HG02943 (cell line): ENCODE measurements around the gene CTNND2.

ENCODE experiments used
- ATAC-seq: cut with Tn5 transposase; IDR thresholded peaks from one replicate; pipeline ENCODE4 v1.9.1; 2021; ENCODE audit warnings: mild to moderate bottlenecking, low read depth, moderate library complexity; ENCODE audit not compliant: unreplicated experiment

Gene CTNND2

DNA sequence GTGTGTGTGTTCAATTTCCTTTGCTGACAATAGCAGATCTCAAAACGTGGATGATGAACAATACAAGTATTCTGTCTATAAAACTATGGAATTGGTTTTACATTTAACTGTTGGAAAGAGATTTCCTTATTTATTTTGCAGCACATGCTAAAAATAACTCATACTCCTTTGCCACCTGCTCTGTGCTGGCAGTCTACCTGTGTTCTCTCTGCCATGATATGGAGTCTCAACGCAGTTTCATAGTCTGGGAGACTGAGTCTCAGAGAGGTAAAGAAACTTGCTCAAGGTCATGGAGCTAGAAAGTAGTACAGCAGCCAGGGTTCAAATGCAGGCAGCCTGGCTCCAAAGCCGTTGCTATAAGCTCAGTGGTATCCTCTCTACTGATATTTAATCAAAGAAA, 677.2 kb downstream of the CTNND2 start:
- ATAC-seq, result no peak

DNA sequence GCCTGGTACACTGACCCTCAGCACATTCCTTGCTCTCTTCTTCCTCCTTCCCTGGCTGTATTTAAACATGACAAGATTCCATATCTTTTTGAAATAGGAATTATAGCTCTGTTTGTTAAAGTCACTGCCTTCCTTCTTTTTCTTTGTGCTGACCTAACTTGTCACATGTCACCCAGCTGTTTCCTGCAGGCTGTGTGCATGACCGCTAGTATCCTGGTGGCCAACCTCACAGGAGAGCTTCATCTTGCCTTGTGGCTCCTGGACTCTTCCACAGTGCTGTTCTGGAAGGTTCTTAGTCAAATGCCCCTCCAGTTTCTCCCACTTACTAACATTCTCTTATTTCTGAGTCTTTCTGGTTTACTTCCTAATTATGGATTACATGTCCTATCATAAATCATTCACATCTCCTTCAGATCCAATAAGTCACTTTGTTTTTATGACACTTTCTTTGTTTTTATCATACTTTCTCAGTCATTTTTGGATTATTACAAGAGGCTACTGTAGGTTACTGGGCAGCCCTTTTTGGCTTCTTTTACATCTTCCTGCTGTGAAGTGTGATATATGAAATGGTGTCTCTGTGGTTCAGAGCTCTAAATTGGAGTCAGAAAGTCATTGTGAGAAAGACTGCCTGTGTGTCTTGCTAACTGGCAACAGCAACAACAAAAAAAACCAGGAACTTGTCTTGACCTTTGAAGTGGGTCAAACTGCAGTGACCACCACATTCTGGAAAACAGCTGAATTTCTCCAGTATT, 679.6 kb downstream of the CTNND2 start:
- no peak for ATAC-seq

DNA sequence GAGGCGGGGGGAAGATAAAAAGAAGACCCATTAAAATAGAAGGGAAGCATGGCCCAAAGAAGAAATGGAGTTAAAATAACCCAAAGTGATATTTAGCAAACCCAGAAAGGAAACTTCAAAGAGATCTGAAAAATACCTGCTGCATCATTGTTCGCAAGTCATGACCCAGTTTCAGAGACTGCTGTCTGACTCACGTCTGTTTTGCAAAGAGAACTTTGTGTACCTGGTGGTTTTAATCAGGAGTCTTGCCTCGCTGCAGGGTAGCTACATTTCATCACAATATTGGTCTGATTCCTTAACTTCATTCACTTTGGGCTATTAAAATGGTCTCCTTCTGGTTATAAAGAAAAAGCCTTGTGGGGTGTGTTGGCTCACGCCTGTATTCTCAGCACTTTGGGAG, 682.1 kb downstream of the CTNND2 start:
- no peak for ATAC-seq

DNA sequence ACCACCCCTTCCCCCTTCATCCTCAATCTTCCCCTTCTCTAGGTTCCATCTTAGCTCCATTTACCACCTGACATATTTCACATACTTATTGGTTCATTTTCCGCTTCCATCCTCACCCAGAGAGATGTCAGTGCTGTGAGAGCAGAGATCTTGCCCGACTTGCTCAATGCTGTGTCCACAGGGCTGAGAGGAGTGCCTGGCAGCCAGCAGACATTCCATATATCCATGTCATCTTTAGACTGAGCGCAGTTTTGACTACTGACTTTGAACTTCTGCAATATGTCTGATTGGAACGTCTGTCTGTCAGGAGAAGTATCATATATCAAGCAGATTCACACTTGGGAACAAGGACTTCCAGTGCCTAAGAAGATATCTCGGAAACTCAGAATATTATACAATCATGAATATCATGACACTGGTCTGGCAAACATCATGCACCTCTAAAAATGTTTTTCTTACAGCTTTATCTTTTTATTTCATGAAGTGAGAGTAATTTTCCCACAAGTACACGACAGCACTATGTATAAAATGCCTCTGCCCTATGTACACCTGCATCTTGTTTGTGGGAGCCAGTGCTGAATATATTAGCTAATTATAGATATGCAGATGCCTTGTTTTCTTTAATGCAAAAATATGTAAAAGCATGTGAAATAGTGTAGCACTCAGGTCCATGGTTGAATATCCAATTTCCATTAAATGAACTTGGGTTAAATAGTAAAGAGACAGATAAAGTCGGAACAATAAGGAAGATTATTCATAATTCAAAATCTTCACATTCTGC, 689.2 kb downstream of the CTNND2 start:
- no peak for ATAC-seq

DNA sequence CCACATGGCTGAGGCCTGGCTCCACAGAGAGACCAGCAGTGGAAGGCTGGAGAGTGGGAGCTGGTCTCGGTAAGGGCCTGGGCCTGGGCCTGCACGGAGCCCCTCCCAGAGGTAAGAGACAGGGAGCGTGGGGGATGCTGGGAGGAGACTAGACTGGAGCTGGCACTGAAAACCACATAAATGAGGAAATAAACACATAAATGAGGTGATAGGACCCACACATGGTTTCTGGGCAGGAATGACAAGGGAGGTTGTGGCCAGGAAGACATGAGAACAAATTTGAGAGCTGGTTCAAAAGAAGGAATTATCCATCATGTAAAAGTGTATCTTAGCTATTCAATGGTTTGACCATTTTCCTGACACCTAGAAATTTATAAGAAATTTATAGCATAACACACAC, 691.5 kb downstream of the CTNND2 start:
- ATAC-seq, result no peak

DNA sequence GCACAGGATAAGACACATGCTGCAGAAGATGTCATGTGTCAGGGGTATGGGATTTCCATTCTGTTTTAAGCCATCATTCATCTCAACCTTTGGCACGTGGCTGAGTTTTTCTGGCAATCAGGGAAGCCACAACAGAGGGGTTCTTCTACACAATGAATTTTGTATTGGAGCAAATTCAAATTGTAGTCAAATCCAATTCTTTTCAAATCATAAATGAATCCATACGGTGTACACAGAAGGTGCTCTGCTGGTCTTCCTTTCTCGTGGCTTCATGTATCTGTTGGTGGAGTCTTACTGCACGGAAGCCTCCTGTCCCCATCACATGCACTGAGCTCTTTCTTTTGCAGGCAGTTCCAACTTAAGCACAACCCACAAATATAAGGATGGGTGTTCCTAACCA, 706.5 kb downstream of the CTNND2 start:
- ATAC-seq, result no peak

DNA sequence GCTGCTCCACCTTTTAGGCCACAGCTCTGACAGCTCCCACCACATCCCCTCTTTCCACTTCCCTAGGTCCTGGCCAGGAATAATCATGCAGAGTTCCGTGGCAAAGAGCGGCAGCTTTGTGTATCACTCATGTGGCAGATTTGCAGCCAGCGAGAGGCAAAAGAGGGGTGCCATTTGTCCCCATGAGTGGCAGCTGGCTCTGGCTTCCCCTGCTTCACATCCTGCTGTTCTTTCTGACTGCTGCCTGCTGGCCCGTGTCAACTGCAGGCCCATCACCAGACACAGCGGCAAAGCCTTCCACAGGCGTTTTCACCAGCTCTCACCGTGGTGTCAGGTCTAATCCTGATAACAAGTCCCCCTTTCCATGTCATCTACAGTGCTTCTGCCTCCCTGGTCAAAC, 712.6 kb downstream of the CTNND2 start:
- ATAC-seq, result no peak

DNA sequence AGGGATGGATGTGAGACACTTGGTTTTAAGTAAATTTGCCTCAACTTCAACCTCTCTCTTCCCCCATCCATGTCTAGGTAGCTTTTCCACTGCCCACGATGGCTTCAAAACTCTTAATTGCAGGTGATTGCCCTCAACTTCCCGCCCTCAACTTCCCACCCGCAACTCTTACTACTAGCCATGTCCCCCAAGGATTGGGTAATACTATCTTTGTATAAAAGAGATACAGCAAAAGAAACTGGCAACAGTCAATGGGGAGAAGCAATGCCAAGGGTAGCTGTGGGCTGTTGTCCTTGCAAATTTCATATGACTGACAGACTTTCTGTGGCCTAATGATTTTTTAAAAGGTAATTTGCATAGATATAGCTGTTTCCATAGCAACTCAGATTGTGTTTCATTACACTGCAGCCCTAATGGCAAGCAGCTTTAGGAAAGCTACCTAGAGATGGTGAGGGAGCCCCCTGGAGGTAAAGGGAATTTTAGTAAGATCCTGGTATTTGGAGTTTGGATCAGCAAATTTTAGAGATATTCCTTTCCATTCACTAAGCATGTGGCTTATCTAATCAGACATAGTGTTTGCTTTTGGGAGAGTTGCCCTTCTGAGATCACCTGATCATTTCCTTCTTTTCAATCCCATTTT, 721.7 kb downstream of the CTNND2 start:
- no peak for ATAC-seq

DNA sequence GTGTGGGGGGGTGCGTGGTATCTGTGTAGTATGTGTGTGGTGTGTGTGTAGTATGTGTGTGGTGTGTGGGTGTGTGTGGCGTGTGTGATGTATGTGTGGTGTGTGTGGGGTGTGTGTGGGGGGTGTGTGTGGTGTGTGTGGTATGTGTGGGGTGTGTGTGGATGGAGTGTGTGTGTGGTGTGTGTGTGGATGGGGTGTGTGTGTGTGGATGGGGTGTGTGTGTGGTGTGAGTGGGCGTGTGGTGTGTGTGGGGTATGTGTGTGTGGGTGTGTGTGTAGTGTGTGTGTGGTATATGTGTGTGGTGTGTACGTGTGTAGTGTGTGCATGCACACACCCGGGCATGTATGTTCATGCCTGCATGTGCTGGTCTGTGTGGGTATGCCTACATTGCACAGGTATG, 722.3 kb downstream of the CTNND2 start:
- no peak for ATAC-seq

DNA sequence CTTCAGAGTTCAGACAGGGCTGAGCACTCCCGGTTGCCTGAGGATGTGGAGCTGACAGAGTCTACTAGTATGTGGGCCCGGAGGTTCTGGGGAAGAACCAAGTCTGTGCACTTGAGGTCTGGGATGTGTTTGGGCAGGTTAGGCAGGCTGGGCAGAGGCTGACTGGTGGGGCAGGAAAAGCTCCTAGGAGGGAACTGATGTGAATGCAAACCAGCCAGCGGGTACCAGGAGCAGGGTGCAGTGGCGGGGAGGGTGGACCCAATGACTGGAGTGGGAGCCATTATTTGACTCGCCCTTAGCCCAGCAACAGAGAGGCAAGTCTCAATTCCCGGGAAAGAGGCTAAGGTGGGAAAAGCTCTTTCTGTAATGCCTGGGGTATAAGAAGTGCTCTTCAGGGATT, 723.4 kb downstream of the CTNND2 start:
- no peak for ATAC-seq

DNA sequence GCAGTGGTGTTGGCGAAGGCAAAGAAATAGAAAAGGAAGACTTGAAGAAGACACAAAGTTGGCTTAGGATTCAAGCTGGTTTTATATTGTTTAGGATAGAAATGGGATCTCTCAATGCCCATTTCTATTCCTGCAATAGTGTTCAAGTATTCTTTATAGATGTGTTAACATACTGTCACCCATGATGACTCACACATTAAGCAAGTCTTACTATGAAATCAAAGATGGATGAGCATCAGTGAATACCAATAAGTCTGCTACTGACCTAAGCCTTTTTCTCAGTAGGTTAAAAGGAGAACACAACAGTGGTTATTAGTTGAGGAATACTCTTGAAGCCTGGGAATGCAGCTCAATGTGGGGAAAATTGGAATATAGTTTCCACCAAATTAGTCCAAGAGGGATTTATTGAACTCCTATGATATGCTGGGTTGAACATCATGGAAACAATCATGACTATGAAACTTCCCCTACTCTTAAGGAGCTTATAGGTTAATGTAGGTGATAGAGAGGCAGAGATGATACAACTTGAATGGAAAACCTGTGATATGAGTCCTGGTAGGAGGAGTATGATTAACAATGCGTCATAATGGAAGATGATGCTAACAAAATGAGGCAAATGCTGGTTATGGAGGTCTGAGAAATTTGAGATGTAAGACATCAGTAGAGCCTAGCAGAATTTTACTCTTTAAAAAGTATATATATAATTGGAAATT, 726.1 kb downstream of the CTNND2 start:
- ATAC-seq, result no peak

DNA sequence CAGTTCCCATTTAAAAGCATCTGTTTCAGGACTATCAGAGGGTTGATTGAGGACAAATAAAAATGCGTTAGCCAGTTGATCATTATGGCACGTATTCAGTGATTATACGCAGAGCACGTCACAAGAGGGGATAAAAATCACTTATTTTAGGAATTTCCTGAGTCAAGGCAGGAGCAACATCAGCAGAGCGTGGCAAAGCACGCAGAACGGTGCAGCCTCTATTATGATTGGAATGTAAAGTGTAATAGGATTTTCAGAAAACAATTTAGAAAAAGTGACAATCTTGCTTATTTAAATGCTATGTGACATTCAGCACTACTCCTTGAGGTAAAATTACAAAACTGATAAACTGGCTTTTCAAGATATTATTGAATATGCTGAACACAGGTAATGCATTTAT, 729.7 kb downstream of the CTNND2 start:
- ATAC-seq, result no peak

DNA sequence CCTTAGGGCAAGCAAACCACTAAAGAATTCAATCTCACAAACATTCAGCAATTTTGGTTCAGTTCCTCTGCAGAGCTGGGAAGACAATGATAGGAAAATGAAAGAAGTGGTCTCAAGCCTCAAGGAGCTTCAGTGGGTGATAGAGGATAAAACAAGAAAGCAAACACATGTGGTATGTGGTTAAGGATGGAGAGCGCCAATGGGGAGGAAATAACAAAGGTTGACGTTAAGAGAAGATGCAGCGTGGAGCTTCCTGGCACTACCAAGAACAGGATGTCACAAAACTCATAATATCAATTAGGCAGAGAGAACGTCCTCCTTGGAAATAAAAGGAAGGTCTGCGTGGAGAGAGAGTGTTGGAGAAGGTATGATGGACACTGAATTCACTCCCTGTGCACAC, 731.8 kb downstream of the CTNND2 start:
- no peak for ATAC-seq

DNA sequence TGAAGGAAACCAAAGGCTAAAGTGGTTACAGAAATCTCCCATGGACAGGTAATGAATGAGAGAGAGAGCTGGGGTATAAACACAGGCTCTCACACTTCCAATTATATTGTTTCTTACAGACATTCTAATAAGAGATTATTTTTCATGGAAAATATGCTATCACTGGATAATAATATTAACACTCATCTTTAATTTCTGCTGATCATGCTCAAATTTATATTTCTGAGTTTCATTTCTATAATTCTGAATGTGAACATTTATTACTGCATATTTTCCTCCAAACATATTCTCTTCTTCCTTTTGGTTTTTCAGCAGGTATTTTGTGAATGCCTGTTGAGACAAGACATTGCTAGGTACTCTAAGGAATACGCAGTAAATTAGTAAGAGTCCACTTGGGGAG, 733.0 kb downstream of the CTNND2 start:
- ATAC-seq, result no peak

DNA sequence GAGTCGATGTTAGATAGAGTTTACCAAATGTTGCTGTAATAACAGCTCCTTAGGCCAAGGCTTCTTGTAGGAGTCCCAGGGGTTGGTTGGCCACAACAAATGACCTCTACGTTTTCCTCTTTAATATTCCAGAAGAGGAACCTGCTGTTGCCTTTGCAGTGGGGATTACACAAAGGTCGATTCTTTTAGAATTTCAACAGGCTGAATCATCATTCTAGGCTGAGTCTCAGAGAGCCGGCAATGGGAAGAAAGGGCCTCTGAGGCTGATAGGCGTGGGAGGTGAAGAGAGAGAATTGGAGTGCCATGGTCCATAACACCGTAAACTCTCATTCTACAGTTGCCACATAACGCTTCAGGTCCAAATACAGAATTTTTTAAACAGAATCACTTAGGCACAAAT, 737.3 kb downstream of the CTNND2 start:
- ATAC-seq, result no peak

DNA sequence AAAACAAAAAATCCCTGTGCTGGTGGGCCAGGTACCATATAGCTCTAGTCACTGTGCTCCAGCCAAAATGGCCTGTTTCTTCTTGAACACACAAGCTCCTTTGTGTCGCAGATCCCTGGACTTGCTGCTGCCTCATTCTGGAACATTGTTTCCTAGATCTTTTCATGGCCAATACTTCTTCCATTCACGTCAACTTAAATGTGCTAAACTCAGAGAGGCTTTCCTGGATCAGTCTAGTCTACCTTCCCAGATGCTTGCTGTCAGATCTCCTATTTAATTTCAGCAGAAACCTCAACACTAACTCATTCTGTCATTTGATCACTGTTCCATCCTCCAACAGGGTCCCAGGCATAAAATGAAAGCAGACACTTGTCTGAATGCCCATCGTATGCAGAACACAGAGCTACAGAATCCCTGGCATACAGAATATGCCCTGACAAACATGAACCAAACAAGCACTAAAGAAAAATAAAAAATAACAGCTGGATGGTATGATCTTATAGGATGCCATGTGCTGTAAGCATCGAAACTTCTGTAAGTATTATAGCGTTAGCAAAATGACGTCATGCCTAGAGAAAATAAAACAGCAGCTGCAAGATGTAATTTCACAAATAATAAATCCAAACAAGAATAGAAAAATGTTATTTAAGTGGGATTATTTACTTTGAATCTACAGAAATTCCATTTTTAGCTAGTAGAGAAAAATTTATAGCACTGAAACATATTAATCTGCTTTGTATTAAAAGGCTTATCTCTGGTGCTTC, 739.5 kb downstream of the CTNND2 start:
- no peak for ATAC-seq

DNA sequence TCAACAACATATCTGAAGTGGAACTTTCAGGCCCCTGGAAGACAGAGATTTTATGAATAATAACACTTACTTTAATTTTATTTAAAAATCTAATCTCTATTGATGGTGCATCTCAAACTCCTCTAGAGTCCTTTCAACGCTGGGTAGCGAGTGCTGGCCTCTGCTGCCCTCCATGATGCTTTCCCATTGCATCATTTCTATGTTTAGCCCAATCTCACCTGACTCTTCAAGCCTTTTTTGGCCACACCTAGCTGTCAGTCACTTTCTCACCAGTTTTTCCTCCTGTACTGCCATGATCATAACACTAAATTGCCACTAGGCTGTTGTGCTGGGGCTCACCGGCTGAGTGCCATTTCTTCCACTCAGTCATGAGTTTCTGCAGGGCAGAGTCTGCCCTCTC, 747.1 kb downstream of the CTNND2 start:
- ATAC-seq, result no peak

DNA sequence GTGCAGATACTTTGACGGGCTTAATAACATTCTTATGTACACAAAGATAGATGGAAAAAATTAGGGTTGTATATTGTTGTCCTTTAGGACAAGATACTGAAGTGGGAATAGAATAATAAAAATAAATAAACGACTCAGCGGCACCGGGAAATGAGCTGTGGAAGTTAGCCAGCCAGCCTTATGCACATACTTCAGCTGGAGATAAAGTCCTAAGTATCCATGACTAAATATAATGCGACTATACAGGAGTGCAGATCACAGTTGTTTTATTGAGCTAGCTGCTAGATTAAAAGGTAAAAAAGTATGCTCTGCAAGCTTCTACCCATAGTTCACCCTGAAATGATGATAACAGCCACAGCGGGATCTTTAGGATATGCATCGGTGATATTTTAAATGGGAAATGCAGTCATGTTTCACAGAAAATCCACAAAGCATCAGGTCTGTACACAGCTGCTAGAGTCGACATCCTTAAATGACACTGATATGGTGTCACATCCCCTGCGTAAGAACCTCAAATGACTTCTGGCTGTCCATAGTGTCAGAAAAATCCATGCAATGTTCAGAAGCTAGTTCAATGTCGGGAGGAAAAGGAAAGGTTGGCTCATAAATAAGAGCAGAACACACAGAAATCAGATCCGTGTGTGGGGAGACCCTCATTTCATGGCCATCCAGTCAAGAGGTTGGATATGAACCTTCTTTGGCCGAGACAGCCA, 750.4 kb downstream of the CTNND2 start:
- no peak for ATAC-seq

DNA sequence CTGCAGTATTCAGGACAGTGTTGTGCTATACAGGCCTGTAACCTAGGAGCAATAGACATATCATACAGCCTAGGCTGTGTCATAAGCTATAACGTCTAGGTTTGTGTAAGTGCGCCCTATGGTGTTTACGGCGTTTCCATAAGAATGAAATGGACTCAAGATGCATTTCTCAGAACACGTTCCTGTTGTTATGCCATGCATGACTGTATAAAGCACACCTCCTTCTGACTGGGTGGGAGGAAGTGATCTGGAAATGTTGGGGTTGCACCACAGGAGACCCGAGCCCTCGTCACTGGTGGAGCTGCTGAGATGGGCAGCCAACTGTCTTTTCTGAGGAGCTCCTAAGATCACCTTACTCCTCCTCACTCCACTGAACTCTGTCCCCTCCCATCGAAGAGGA, 751.9 kb downstream of the CTNND2 start:
- no peak for ATAC-seq

DNA sequence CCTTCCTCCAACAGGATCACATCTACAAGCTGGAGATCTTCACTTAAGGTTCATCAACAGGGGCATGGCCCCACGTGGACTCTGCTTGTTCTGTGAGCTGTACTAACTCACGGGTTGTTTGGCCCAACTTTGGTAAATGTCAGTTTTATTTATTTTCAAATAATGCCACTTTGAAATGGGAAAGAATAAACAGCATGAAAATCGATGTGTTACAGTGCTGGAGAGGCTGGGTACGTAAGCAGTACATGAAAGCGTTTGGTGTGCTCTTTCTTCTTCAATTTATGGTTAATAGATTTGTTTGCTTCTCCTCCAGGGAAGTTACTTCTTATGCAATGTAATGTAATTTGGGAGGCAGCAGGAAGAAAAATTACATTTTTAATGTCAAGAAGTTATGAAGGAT, 753.3 kb downstream of the CTNND2 start:
- no peak for ATAC-seq
